Measurements from ENCODE around the gene ARSB. TPM values are rescaled to one million over a fixed set of nuclear protein-coding genes. Genes with fewer than 3 reads are reported as not detected.

ARSB gene
- total RNA-seq, 1 experiment from 2014 or later: 11.4 TPM

- H3K4me1 Mint-ChIP-seq: peaks cover 6% of the 10 kb centered on the region in 2 experiments; a peak in 3 of 4 replicates
- H3K9me3 Mint-ChIP-seq: peaks cover 0 to 10% of the 10 kb centered on the region in 2 experiments; a peak in 3 of 5 replicates
- Histone ChIP-seq H2BK12ac (ENCODE audit: insufficient read length, low read depth, low read length) (no peak overlapping the region), H4K20me1 (ENCODE audit: control insufficient read depth, insufficient read depth, insufficient read length) (no peaks in the 10 kb centered on the region), H3K23ac (ENCODE audit: insufficient read length, low read depth, low read length) (no peak overlapping the region), H4K5ac (ENCODE audit: insufficient read length, low read depth, low read length) (no peak overlapping the region), H3K4ac (ENCODE audit: low read depth, low read length) (no peak overlapping the region), H3K27ac (ENCODE audit: insufficient read length, low read depth, low read length) (no peak overlapping the region), H3K56ac (ENCODE audit: insufficient read length, low read depth, low read length) (no peak overlapping the region), H3K4me1 (ENCODE audit: insufficient read depth, low read length) (no peaks in the 10 kb centered on the region), H3T11ph (ENCODE audit: low read length) (no peak overlapping the region), H2BK20ac (ENCODE audit: low read depth, low read length, poor library complexity, severe bottlenecking) (no peak overlapping the region), H3K4me2 (ENCODE audit: insufficient read depth, insufficient read length, low read length) (no peak overlapping the region), H4K8ac (replicated peaks; ENCODE audit: insufficient read length, low read depth, low read length) (no peak overlapping the region), H3K9me3 (ENCODE audit: control insufficient read depth, low read depth, low read length) (no peaks in the 10 kb centered on the region), H3K79me2 (ENCODE audit: insufficient read depth, low read length) (no peaks in the 10 kb centered on the region), H3K23me2 (ENCODE audit: insufficient read length, low read depth, low read length, poor library complexity, severe bottlenecking) (no peaks in the 10 kb centered on the region), H2AFZ (ENCODE audit: low read length) (no peak overlapping the region), H2AK5ac (ENCODE audit: insufficient read length, low read length) (no peak overlapping the region), H3K27me3 (ENCODE audit: insufficient read depth, low read length) (no peaks in the 10 kb centered on the region), H2BK120ac (ENCODE audit: low read depth, low read length, poor library complexity, severe bottlenecking) (no peak overlapping the region), H2BK15ac (ENCODE audit: low read depth, low read length) (no peak overlapping the region), H3K14ac (ENCODE audit: insufficient read depth, low read length) (no peak overlapping the region), H4K91ac (ENCODE audit: insufficient read length, low read depth, low read length) (no peak overlapping the region), H3K9ac (ENCODE audit: extremely low read depth, insufficient read length, low read length) (no peak overlapping the region), H3K79me1 (ENCODE audit: insufficient read depth, low read depth, low read length, poor library complexity, severe bottlenecking) (no peaks in the 10 kb centered on the region), H3K18ac (ENCODE audit: insufficient read length, low read depth, low read length) (no peak overlapping the region), H2BK5ac (ENCODE audit: insufficient read length, low read length) (no peak overlapping the region)
- H3K27me3 Mint-ChIP-seq (ENCODE audit: low read depth): no peaks in the 10 kb centered on the region
- no peak for DNase-seq
- no peak for TF ChIP-seq CTCF (conservative IDR thresholded peaks at IDR 0.05)
- H3K4me3 Mint-ChIP-seq: no peak overlapping the region
- no peak overlapping the region; a peak in 1 of 7 replicates for H3K27ac Mint-ChIP-seq
- no CpG with 5 or more reads among the region's 8 CpGs for WGBS (ENCODE audit: extremely low coverage, insufficient read length, low lambda C conversion rate)
- peaks cover 4 to 9% (median 8%) of the 10 kb centered on the region in 3 experiments; a peak in 6 of 7 replicates for H3K36me3 Mint-ChIP-seq (ENCODE audit: insufficient read depth in 1 of 3, low read depth in 3 of 3)
These were observed 187.0 kb downstream of the ARSB start for GRCh38 chr5:78797936-78798672.

All from H9 (cell line).